Measurements from ENCODE around the gene FMO5.

GRCh38 chr1:147236448-147236847, 11.3 kb upstream of the FMO5 start:
- TF ChIP-seq EZH2 (IDR thresholded peaks at IDR 0.05; ENCODE audit: borderline replicate concordance, low read depth, low read length, severe bottlenecking) (no peak), CTCF (IDR thresholded peaks at IDR 0.05; ENCODE audit: borderline replicate concordance, extremely low read depth, low read length, poor library complexity, severe bottlenecking) (no peak)

All from DND-41 (cell line).